22Rv1 (cell line): ENCODE results near the gene TMEM178B.

ENCODE experiments used
- H3K27ac ChIP-seq: fragments of 450-650 bp; 2 replicates; pipeline ENCODE4 v1.5.1; 2017
- CTCF ChIP-seq: fragments of 450-650 bp; IDR thresholded peaks from 2 replicates; pipeline ENCODE4 v1.5.1; 2017; ENCODE audit warnings: mild to moderate bottlenecking
- ZFX ChIP-seq: fragments of 450-650 bp; IDR thresholded peaks from 2 replicates; pipeline ENCODE4 v1.6.1; 2017; ENCODE audit warnings: antibody characterized with exemption, borderline replicate concordance

TMEM178B gene

DNA sequence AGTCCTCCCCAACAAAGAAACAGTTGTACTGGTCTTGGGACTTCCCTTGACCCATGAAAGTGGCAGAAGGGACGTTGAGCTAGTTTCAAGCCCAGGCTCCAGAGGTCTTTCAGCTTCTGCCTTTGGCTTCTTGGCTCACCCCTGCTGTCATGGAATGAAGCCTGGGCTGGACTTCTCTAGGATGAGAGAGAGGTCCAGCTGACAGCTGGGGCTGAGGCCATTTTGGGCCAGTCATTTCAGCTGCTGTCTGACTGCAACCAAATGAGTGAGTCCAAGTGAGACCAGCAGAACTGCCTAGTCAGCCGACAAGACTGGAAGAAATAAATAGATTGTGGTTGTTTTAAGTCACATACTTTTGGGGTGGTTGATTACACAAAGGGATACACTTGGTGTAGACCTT, 76.6 kb downstream of the TMEM178B start:
- no peak for TF ChIP-seq CTCF
- no peak for TF ChIP-seq ZFX
- H3K27ac ChIP-seq, result no peak overlapping the region

DNA sequence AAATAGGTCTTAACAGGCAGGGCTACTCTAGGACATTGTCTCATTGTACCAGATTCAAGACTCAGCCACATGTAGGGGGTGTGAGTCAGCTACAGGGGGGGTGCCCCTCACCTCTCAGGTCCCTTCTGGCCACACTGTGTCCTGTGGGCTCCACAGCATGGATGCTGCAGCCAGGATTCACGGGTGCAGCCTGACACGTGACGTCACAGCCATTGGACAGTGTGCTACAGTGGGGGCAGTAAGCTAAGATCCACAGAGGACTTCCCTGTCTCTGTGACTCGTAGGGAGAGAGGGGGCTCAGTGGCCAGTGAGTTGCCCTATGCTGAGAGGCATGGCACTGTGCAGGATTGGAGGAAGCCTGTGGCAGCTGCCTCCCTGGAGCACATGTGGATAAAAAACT, 77.9 kb downstream of the TMEM178B start:
- TF ChIP-seq CTCF, result no peak
- TF ChIP-seq ZFX, result no peak
- H3K27ac ChIP-seq, result no peak overlapping the region

DNA sequence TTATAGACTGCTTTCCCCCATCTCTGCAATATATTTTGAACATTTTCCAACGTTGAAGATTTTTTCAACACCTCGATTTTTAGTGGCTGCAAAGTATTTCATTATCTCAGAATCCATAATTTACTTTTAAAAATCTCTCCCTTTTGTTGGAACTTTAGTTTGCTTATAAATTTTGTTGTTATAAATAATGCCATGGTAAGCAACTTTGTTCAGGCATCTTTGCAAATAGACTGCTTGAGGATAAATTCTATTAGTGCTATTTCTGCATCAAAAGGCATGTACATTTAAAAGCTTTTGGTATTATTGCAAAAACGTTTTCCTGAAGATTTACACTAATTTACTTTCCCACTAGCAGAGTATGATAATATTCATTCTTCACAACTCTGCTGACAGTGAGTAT, 79.4 kb downstream of the TMEM178B start:
- H3K27ac ChIP-seq, result no peak overlapping the region
- no peak for TF ChIP-seq ZFX
- TF ChIP-seq CTCF, result no peak

DNA sequence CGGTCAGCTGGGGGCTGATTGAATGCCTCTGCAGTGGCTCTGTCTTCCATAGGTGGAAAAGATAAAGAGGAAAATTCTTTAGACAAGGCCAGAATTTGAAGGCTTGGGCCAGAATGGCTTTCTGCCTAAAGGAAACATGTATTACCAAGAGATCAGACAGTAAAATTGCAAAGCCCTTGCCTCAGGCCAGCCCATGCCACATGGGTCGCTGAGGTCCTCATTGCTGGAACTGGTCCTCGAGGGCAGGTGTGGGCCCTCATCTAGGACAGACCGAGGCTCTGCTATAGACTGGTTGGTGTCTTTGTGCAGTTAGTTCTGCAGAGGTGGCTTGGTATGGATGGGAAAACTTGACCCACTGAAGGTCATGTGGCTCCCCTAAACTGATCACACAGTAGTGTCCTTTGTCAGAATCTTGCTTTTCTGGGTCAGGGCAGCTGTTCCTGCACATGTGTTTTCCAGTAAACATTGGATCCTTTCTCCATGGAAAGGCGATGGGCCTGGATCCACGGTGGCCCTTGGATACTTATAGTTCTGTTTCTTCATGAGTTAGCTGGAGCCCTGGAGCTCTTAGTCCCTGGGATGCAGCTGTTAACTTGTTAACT, 80.4 kb downstream of the TMEM178B start:
- TF ChIP-seq CTCF (no peak), ZFX (no peak)
- H3K27ac ChIP-seq, result no peak overlapping the region

GRCh38 chr7:141156407-141156806, 82.5 kb downstream of the TMEM178B start:
- no peak overlapping the region for H3K27ac ChIP-seq
- no peak for TF ChIP-seq ZFX
- no peak for TF ChIP-seq CTCF

GRCh38 chr7:141157138-141157765, 83.4 kb downstream of the TMEM178B start:
- TF ChIP-seq CTCF (no peak), ZFX (no peak)
- H3K27ac ChIP-seq, result no peak overlapping the region

DNA sequence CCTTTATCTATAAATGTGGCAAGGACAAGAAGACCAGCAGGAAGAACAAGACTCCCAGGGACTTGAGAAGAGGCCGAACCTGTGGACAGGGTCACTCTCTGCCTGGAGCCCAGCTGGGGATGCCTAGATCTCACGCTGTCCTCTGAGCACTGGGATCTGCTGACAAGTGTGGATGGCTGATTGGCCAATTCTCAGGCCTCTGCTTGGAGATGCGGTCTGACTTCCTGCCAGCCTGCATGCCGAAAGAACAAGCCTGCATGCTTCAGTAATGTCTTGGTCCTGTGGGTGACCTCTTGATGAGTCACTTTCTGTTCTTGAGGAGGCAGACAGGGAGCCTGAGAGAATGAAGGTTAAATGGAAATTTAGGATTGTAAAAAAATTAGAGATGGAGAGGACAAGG, 84.7 kb downstream of the TMEM178B start:
- TF ChIP-seq ZFX (no peak), CTCF (no peak)

More for the DNA sequence above, 84.7 kb downstream of the TMEM178B start:
- no peak overlapping the region for H3K27ac ChIP-seq
